GM18870 (cell line): ENCODE data around the gene PAK5.
"Not testable (repeated sequence)": the region's sequence is repeated elsewhere in the genome, so short reads cannot be mapped to it uniquely, and the experiment has no call there.

Source experiments
- ATAC-seq: cut with Tn5 transposase; IDR thresholded peaks from one replicate; pipeline ENCODE4 v1.9.1; 2021; ENCODE audit warnings: moderate library complexity; ENCODE audit not compliant: unreplicated experiment

PAK5 gene

GRCh38 chr20:9686455-9686854 is 152.4 kb downstream of the PAK5 start:
- ATAC-seq: no peak

- no peak for ATAC-seq
These were observed 152.9 kb downstream of the PAK5 start for GRCh38 chr20:9686001-9686400.

GRCh38 chr20:9685011-9685410 is 153.9 kb downstream of the PAK5 start:
- no peak for ATAC-seq

GRCh38 chr20:9677100-9677623 is 161.7 kb downstream of the PAK5 start:
- no peak for ATAC-seq

DNA sequence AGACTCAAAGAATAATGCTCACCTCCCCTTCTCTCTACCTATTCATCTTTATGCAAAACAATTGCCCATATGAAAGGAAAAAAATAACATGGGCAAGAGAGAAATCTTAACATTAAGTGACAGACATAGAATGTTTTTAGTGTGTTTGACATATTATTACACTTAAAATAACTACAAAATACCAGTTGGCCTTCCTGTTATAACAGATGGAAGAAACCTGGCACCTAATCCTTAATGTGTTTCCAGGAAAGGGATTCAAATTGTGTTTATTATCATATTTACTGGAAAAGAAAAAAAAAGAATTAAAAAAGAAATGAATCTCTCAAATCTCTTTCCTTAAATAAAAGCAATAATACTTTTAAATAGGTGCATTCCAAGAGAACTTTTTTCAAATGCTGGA is 165.9 kb downstream of the PAK5 start:
- ATAC-seq: no peak

DNA sequence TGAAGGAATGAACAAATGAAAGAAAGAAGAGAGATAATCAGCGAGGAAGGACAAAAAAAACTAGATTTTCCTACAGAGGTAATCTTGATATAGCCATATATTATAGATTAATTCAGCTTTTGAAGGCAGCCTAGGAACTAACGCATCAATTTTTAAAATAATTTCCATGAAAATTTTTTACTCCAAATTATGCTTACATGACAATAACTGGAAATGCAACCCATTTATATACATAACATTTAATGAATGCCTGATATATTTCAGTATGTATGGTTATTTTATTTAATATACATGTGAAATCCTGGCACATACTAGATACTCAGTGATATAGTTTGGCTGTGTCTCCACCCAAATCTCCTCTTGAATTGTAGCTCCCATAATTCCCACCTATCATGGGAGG is 166.8 kb downstream of the PAK5 start:
- no peak for ATAC-seq

- ATAC-seq: no peak
These were observed 170.5 kb downstream of the PAK5 start for GRCh38 chr20:9668381-9668780.

- ATAC-seq: no peak
These were observed 175.5 kb downstream of the PAK5 start for GRCh38 chr20:9663423-9663822.

DNA sequence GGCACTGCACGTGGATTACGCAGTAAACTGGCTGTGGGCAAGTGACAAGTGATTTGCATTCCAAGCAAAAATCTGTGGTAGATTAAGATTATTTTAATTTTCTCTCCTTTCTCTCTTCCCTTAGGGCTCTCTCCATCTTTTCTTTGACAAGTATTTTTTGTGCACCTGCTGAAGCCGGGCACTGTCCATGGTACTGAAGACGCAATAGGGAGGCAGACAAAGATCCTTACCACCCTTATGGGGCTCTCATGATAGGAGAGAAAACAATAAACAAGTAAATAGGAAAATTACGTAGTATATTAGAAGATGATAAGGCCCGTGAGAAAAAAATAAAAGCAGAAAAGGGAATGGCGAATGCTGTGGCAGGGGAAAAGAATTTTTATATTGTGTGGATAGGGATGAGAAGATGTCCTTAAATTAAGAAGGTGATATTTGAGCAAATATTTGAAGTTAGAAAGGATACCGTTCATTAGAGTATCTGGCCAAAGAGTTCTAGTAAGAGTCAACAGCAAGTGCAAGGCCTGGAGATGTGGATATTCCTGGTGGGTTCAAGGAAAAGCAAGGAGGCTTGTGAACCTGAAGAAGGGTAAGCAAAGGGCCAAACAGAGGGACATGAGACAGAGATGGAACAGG is 178.5 kb downstream of the PAK5 start:
- ATAC-seq: no peak

DNA sequence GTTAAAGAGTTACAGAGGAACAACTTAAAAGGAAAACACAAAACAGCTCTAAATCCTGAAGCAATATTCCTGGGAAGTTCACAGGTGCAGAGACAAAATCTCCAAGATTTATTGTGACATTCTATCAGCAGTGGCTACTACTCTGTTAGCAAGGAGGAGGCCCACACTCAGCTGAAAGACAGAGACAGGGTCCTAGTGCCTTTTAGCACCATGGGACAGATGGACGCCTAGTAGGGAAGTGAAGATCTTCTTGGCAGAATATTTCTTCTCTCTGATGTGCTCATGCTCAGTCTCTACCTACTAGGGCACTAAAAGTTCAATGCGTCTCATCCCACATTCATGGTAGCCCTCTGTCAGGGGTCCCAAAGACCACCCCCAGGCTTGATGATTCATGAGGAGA is 191.1 kb downstream of the PAK5 start:
- ATAC-seq: no peak

DNA sequence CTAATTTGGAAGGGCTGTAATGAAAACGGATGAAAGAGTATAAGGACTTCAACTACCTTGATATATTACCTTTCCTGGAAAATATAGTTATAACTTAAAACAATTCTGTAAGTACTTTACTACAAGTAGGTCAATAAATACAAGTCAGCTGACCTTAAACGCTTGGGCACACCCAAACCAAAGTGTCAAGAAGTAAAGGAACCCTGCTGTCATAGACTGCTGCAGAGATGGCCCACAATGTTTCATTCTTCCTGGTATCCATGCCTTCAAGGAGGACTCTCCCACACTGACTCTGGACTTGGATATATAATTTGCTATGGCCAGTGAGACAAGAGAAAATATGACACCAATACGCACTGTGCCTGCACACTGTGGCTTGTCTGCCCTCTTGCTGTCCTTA is 192.5 kb downstream of the PAK5 start:
- no peak for ATAC-seq

DNA sequence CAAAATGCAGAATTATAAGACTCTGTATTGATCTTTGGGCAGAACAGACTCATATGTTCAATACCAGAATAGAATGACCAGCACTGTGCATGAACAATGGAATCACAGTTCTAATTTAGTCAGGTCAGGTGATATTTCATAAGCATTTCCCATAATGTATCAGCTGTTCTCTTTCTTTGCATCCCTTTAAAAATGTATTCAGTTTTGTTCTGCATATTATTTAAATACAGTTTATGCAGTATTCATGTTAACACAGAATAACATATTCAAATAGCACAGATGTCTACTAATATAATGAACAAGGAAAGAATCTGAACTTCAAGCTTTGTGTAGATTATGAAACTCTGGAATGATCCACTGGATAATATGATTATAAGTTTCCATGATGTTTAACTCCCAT is 196.0 kb downstream of the PAK5 start:
- no peak for ATAC-seq

GRCh38 chr20:9641499-9642000 is 197.3 kb downstream of the PAK5 start:
- not testable (repeated sequence) for ATAC-seq

DNA sequence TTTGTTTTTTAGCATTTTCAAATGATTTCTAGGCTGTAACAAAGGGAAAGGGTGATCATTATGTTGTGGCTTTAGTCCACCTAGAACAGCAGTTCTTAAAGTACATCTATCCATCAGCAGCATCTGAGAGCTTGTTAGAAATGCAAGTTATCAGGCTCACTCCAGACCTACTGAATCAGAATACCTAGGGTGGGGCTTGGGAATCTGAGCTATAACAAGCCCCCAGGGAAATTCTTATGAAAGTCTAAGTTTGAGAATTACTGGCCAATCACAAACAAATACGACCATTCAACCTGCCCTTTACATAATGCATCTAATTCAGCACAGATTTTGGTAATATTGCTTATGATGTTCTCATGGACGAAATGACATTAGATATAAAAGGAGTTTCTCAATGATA is 201.0 kb downstream of the PAK5 start:
- no peak for ATAC-seq

DNA sequence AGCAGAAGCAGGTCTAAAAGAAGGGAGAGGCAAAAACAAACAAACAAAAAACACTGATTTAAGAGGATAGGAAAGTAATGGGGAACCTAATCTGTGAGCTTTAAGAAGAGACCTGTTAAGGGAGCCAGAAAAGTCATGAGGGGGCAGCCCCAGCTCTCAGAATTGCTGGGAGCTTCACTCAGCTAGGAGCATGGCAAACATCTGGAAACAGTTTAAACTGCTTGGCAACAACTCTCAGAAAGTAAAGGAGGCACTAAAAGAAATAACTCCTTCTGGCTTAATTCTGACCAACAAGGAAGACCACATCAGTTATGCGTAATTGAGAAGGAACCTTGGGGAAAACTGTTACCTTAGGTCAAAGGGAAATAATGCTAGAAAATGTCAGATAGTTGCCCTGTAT is 203.1 kb downstream of the PAK5 start:
- ATAC-seq: no peak

- ATAC-seq: no peak
These were observed 204.5 kb downstream of the PAK5 start for GRCh38 chr20:9634327-9634726.

- no peak for ATAC-seq
These were observed 205.9 kb downstream of the PAK5 start for GRCh38 chr20:9632991-9633390.

- ATAC-seq: no peak
These were observed 206.6 kb downstream of the PAK5 start for GRCh38 chr20:9632265-9632664.

DNA sequence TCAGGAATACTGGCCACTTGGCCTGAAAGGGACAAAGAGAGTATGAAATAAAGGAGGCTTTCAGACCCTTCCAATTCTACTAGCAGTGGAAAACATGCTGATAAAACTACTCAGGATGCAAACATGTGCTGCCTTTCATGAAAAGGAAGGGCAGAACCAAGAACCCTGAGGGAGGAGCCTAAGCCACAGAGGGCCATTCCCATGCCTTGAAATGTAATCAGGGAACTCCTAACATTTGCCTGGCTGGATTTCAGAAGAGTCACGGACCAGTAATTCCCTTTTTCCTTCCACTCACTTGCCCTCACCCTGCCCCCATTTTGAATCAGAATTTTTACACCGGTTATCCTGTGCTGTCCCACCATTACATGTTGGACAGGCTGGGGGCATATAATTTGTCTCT is 208.3 kb downstream of the PAK5 start:
- no peak for ATAC-seq

GRCh38 chr20:9629831-9630230 is 209.0 kb downstream of the PAK5 start:
- ATAC-seq: no peak

DNA sequence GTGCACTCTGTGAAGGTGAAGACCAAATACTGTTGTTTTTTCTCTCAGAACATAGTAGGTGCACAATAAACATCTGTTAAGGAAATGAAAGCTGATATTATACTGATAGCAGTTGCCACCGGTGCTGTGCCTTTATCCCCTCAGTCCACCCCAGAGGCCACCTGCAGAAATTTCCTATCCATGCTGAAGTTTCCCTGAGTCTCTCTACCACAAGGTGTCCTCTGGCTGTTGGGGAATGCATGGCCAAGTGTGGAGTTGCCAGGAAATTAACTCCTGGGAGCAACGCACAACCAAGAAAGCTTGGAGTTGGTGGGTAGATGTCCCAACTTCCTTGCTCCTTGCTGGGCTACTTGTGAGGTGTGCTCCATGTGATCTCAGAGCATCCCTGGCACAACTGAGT is 210.3 kb downstream of the PAK5 start:
- no peak for ATAC-seq

GRCh38 chr20:9628141-9628540 is 210.7 kb downstream of the PAK5 start:
- ATAC-seq: no peak

DNA sequence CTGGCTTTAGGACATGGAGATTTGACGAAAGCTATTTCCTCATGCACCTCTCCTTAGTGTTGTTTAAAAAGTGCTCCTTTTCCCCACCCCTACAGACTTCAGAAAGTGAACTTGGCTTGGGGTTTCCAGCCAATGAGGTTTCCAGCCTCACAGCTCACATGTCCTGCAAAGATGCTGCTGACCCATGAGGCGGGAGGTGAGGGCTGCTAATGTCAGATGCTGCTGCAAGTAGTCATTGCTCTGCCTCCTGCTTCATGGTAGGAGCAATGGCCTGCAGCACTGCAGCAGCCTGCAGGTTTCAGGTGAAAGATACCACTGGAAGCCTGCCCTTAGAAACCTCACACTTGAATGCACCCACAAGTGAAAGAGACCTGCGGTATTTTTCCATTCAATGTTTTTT is 211.7 kb downstream of the PAK5 start:
- no peak for ATAC-seq
